SKM-1 treated with dmso at 0.1 percent for 144 hours (cell line): ENCODE measurements around the gene PHAF1.
"Not testable (repeated sequence)": the region's sequence is repeated elsewhere in the genome, so short reads cannot be mapped to it uniquely, and the experiment has no call there.

Experiments used
- DNase-seq: peaks from one replicate; lab custom pipeline; 2025; ENCODE audit not compliant: unreplicated experiment; lab: John Stamatoyannopoulos, UW

PHAF1 gene

GRCh38 chr16:67104845-67105244 is 4.9 kb upstream of the PHAF1 start:
- DNase-seq, result no peak

GRCh38 chr16:67105246-67105645 is 4.5 kb upstream of the PHAF1 start:
- DNase-seq, result peak; percentile 86

- no peak for DNase-seq
These were observed 3.9 kb upstream of the PHAF1 start for GRCh38 chr16:67105881-67106280.

GRCh38 chr16:67108489-67108888 is 1.3 kb upstream of the PHAF1 start:
- DNase-seq, result no peak

GRCh38 chr16:67108931-67109406 is 772 bp upstream of the PHAF1 start:
- DNase-seq, result no peak

- DNase-seq, result no peak
These were observed 2.3 kb downstream of the PHAF1 start for GRCh38 chr16:67111951-67112444.

GRCh38 chr16:67112591-67113399 is 3.1 kb downstream of the PHAF1 start:
- DNase-seq, result no peak

- no peak for DNase-seq
These were observed 5.1 kb downstream of the PHAF1 start for GRCh38 chr16:67114793-67115192.

GRCh38 chr16:67115639-67116038 is 5.9 kb downstream of the PHAF1 start:
- DNase-seq, result no peak

GRCh38 chr16:67116388-67117311 is 6.9 kb downstream of the PHAF1 start:
- DNase-seq, result no peak

- DNase-seq, result no peak
These were observed 8.0 kb downstream of the PHAF1 start for GRCh38 chr16:67117716-67118115.

GRCh38 chr16:67120025-67120424 is 10.3 kb downstream of the PHAF1 start:
- DNase-seq, result no peak

- not testable (repeated sequence) for DNase-seq
These were observed 13.1 kb downstream of the PHAF1 start for GRCh38 chr16:67122799-67123198.

GRCh38 chr16:67128417-67128816 is 18.7 kb downstream of the PHAF1 start:
- no peak for DNase-seq

GRCh38 chr16:67128887-67129286 is 19.1 kb downstream of the PHAF1 start:
- no peak for DNase-seq

- DNase-seq, result no peak
These were observed 19.7 kb downstream of the PHAF1 start for GRCh38 chr16:67129422-67129821.

GRCh38 chr16:67137605-67138004 is 27.9 kb downstream of the PHAF1 start:
- DNase-seq, result no peak

- no peak for DNase-seq
These were observed 31.6 kb downstream of the PHAF1 start for GRCh38 chr16:67141391-67141790.

- DNase-seq, result no peak
These were observed 32.6 kb downstream of the PHAF1 start for GRCh38 chr16:67142342-67142741.

- no peak for DNase-seq
These were observed 35.2 kb downstream of the PHAF1 start for GRCh38 chr16:67144943-67145342.

GRCh38 chr16:67145746-67146145 is 36.0 kb downstream of the PHAF1 start:
- DNase-seq, result no peak
